Colonic mucosa (tissue), 4 donors: ENCODE data around the gene MAP7D1. TPM values are rescaled to one million over a fixed set of nuclear protein-coding genes. Genes with fewer than 3 reads are reported as not detected.

Experiments
- DNase-seq: peaks from one replicate; pipeline ENCODE4 v3.0.0-alpha.2; 2020
- H3K27ac ChIP-seq: fragments of 200-600 bp; one replicate; pipeline ENCODE4 v1.8.0; 2021
- H3K27me3 ChIP-seq: fragments of 200-600 bp; one replicate; pipeline ENCODE4 v1.8.0; 2021
- H3K36me3 ChIP-seq: fragments of 200-600 bp; one replicate; pipeline ENCODE4 v1.8.0; 2021
- H3K4me1 ChIP-seq: fragments of 200-600 bp; one replicate; pipeline ENCODE4 v1.8.0; 2021; ENCODE audit warnings: mild to moderate bottlenecking
- H3K4me3 ChIP-seq: fragments of 200-600 bp; one replicate; pipeline ENCODE4 v1.8.0; 2021
- H3K9ac ChIP-seq, 2 donors: one replicate each; pipeline ENCODE4 v1.7.0; 2013; ENCODE audit warnings: control low read depth in 2 of 2, low read depth in 2 of 2, low read length in 2 of 2
- H3K9me3 ChIP-seq: fragments of 200-600 bp; one replicate; pipeline ENCODE4 v1.8.0; 2021
- CTCF ChIP-seq: fragments of 200-600 bp; IDR thresholded peaks from one replicate; pipeline ENCODE4 v1.8.0; 2022; ENCODE audit warnings: antibody characterized with exemption, mild to moderate bottlenecking
- intact Hi-C: fragments of 100-400 bp; cut with DNase I; formaldehyde crosslinking; loops from one replicate; pipeline ENCODE4 v1.14.1; 2022
- total RNA-seq, 2 donors: library from RNA; stranded (reverse); fragmentation: NEBNext Ultra II Directional in 1 of 2; extraction: Animal tissue kit (Norgen Biotek cat#: 25700) in 1 of 2; gene quantifications; one replicate each; pipeline ENCODE4 v1.2.1, GENCODE V29; 2021
- donor health status: healthy.
- donor health status: DM: no; HTN: no; CAD: no.
- donor health status: DM: no; HTN: no; CAD: no.

MAP7D1 gene
- total RNA-seq, 2 donors from 2014 or later, result 37.7 to 50.0 TPM

GRCh38 chr1:36172017-36172747 lies 16.2 kb downstream of the MAP7D1 start:
- Histone ChIP-seq H3K27ac (no peak overlapping the region), H3K9ac (no peak overlapping the region), H3K4me1 (no peaks in the 10 kb centered on the region), H3K36me3 (peaks cover 21% of the 10 kb centered on the region), H3K4me3 (no peak overlapping the region), H3K27me3 (no peaks in the 10 kb centered on the region), H3K9me3 (no peaks in the 10 kb centered on the region)
- TF ChIP-seq CTCF, result no peak
- intact Hi-C loops, result no loop called here
- DNase-seq, result no peak

GRCh38 chr1:36172983-36173382 lies 17.0 kb downstream of the MAP7D1 start:
- Histone ChIP-seq H3K27ac (no peak overlapping the region), H3K27me3 (no peaks in the 10 kb centered on the region), H3K4me3 (no peak overlapping the region), H3K9ac (no peak overlapping the region), H3K4me1 (no peaks in the 10 kb centered on the region), H3K9me3 (no peaks in the 10 kb centered on the region), H3K36me3 (peaks cover 21% of the 10 kb centered on the region)
- DNase-seq, result no peak
- TF ChIP-seq CTCF, result no peak
- intact Hi-C loops, result no loop called here

GRCh38 chr1:36174713-36175112 lies 18.8 kb downstream of the MAP7D1 start:
- H3K9ac ChIP-seq, result no peak overlapping the region
- no peaks in the 10 kb centered on the region for H3K9me3 ChIP-seq
- H3K27me3 ChIP-seq, result no peaks in the 10 kb centered on the region
- no peaks in the 10 kb centered on the region for H3K4me1 ChIP-seq
- no peak for TF ChIP-seq CTCF
- intact Hi-C loops, result no loop called here
- H3K36me3 ChIP-seq, result peaks cover 21% of the 10 kb centered on the region
- H3K27ac ChIP-seq, result no peak overlapping the region
- no peak for DNase-seq
- no peak overlapping the region for H3K4me3 ChIP-seq

GRCh38 chr1:36175137-36176095 lies 19.5 kb downstream of the MAP7D1 start:
- TF ChIP-seq CTCF, result no peak
- H3K4me3 ChIP-seq, result no peak overlapping the region
- intact Hi-C loops, result no loop called here
- no peaks in the 10 kb centered on the region for H3K4me1 ChIP-seq
- no peaks in the 10 kb centered on the region for H3K27me3 ChIP-seq
- H3K27ac ChIP-seq, result no peak overlapping the region
- no peaks in the 10 kb centered on the region for H3K9me3 ChIP-seq
- no peak for DNase-seq
- H3K36me3 ChIP-seq, result peaks cover 21% of the 10 kb centered on the region
- no peak overlapping the region for H3K9ac ChIP-seq

GRCh38 chr1:36176106-36176949 lies 20.4 kb downstream of the MAP7D1 start:
- Histone ChIP-seq H3K9me3 (no peaks in the 10 kb centered on the region), H3K36me3 (peaks cover 21% of the 10 kb centered on the region), H3K4me1 (no peaks in the 10 kb centered on the region), H3K9ac (no peak overlapping the region), H3K4me3 (no peak overlapping the region), H3K27ac (no peak overlapping the region), H3K27me3 (no peaks in the 10 kb centered on the region)
- intact Hi-C loops, result no loop called here
- no peak for TF ChIP-seq CTCF
- no peak for DNase-seq
